ENCODE data around the gene SHCBP1.
"Not testable (repeated sequence)": the region's sequence is repeated elsewhere in the genome, so short reads cannot be mapped to it uniquely, and the experiment has no call there.

SHCBP1 gene

GRCh38 chr16:46621006-46621933, at the start of gene SHCBP1:
SHCBP1 (minus strand) TSS chr16:46621379; CDS start chr16:46621359, 20 bp downstream.
- peak within 1 kb of the TSS in 6 of 21 experiments; percentile 8 to 63 (median 36) for H3K27ac ChIP-seq
- H3K4me3 ChIP-seq: peak within 1 kb of the TSS; percentile 58 to 84 (median 70)

DNA sequence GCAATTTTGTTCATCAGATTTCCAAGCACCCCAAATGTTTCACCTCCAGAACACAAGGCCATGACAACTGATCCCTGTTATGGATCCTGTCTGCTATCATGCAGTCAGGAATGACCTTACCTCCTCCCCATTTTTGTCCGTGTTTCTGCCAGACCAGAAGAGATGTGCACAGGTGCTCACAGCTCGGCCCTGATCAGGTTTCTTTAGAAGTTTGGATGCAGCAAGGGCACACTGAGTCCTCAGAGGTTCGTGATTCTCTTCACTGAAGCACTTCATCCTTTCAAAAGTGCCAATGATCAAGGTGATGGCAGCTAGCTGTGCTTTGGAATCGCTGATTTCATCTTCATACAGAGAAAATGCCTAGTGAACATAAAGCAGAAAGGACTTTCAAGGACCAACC, 40.9 kb upstream of the SHCBP1 start:
- Histone ChIP-seq H3K27ac (no peak overlapping the region), H3K4me3 (no peak overlapping the region)

- Histone ChIP-seq H3K4me3 (no peak overlapping the region), H3K27ac (peak overlapping the region in 1 of 21 experiments; percentile 7)
Measured at GRCh38 chr16:46658925-46659324, 37.7 kb upstream of the SHCBP1 start.

DNA sequence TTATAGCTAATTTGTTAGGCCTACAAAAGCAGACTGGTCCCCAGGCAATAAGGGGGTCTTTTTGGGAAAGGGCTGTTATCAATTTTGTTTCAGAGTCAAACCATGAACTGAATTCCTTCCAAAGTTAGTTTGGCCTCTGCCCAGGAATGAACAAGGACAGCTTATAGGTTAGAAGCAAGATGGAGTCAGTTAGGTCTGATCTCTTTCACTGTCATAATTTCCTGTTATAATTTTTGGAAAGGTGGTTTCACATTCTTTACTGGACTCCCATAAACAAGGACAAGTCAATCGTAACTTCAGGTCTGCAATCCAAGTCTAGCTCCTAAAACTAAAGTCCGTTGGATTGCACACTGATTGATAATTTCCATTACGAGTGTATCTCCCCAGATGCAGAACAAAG, 30.1 kb upstream of the SHCBP1 start:
- H3K27ac ChIP-seq: no peak overlapping the region
- H3K4me3 ChIP-seq: no peak overlapping the region

- Histone ChIP-seq H3K27ac (no peak overlapping the region), H3K4me3 (no peak overlapping the region)
Measured at GRCh38 chr16:46650254-46650623, 29.1 kb upstream of the SHCBP1 start.

DNA sequence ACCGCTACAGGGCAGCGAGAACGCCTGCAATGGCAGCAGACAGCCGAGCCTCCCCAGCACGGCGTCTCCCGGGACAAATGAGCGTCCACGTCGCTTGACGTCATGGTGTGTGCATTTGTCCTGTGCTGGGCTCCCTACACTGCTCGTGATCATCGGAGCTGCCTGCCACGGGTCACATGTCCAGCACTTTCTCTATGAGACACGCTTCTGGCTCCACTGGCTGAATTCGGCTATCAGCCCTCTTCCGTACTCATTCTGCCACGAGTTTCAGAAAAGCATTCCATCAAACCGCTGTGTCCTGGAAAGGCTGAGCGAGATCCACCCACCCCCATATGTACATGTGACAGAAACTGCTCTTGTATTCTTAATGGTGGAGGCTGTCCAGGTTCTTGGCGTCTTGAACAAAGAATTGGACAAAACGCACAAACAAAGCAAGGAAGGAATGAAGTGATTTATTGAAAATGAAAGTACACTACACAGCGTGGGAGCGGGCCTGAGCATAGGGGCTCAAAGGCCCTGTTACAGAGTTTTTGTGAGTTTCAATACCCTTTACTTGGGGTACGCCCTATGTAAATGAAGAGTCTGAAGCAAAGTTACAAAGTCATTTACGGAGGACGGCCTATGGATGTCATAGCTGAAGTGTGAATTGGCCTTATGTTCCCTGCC, 28.5 kb upstream of the SHCBP1 start:
- Histone ChIP-seq H3K27ac (no peak overlapping the region), H3K4me3 (no peak overlapping the region)

GRCh38 chr16:46648656-46649055, 27.5 kb upstream of the SHCBP1 start:
- H3K27ac ChIP-seq: no peak overlapping the region
- no peak overlapping the region for H3K4me3 ChIP-seq

DNA sequence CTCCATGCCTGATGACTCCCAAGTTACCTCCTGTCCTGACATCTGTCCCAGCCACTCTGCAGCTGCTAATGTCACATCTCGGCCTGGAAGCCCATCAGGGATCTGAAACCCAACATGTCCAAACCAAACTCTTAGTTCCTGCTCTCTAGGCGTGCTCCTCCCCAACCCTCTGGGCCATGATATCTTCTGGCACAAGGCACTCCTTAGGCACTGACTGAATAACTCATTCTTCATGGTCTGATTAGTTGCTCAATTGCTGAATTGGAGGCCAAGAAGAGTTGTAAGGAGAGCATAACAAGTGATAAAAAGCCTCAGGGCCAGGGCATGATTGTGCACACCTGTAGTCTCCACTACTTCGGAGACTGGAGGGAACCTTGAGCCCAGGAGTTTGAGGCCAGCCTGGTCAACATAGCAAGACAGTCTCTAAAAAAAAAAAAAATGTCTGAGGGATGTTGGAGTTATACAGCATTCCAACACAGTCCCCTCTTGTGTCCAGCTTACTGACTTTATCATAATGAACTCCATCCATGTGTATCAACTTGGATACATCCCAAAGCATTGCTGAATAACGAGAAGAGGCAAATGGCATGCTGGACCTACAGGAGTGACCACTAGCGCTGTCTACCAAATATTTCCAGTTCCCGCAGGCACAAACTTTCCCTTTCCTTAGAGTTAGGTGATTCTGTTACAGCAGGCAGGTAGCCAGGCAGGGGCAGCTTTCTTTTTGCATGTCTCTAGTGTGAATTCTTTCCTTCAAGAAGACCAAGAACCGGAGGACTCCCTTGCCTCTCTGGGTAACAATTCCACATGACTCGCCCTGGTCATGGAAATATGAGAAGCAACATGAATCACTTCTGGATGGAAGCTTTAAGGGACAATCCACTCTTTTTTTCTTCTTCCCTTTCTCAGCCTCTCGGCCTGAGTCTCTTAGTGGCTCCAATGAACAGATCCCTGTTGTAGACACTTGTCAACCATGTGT, 18.1 kb upstream of the SHCBP1 start:
- Histone ChIP-seq H3K27ac (no peak overlapping the region), H3K4me3 (no peak overlapping the region)

DNA sequence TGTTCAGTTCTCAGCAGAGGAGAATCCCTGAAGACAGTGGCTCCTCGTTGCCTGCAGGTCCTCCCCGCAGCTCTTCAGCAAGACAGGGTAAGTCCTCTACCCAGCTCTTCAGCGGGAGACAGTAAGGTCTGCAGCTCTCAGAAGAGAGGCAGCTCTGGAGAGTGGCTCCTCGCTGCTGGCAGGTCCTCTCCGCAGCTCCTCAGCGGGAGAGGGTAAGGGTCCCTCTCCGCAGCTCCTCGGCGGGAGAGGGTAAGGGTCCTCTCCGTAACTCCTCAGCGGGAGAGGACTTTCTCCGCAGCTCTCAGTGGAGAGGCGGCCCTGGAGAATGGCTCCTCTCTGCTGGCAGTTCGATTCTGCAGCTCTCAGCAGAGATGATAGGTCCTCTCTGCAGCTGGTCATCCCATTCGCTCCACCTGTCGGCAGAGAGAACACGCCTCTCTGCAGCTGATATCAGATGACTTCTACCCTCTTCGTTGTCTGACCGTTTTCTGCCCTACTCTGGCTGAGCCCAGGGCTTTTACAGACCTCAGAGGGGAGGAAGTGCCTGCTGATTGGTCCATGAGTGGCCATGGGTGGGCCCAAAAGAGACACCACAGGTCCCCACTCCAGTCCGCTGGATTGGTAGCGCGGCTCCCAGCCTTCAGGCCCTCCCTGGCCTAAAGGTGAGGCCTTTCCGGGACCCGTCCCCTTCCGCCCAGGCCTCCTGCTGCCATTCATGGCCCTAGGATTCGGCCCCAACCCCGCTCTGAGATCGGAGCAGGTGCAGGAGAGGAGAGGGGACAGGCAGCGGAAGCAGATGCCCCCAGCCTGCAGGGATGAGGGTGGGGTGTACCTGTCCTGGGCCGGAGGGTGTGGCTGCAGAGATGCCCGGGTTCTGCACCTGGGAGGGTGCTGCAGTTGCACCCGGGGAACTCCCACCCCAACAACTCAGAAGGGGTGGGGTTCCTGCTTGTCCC, 11.9 kb upstream of the SHCBP1 start:
- Histone ChIP-seq H3K4me3 (no peak overlapping the region), H3K27ac (no peak overlapping the region)

- no peak overlapping the region for H3K4me3 ChIP-seq
- peak overlapping the region in 5 of 21 experiments; percentile 16 to 56 (median 33) for H3K27ac ChIP-seq
Measured at GRCh38 chr16:46629331-46630219, 8.4 kb upstream of the SHCBP1 start.

DNA sequence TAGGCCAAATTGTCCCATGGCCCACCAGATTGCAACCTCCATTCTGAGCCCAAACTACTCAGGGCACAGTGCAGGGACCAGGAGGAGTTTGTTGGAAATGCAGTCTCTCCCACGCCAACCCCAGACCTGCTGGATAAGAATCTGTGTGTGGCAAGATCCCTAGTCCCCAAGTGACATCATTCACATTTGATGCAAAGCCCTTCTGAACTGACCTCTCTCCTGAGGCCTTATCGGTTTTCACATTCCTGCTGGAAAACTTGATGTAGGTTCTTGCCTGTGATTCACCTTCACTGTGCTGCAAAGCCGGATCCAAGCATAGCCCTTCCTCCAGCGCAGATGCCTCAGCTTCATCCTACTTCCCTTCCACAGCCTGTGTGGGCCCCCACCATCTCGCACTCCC, 6.6 kb upstream of the SHCBP1 start:
- no peak overlapping the region for H3K27ac ChIP-seq
- no peak overlapping the region for H3K4me3 ChIP-seq

- H3K4me3 ChIP-seq, H3K27ac ChIP-seq: not testable (repeated sequence)
Measured at GRCh38 chr16:46626681-46627080, 5.5 kb upstream of the SHCBP1 start.

DNA sequence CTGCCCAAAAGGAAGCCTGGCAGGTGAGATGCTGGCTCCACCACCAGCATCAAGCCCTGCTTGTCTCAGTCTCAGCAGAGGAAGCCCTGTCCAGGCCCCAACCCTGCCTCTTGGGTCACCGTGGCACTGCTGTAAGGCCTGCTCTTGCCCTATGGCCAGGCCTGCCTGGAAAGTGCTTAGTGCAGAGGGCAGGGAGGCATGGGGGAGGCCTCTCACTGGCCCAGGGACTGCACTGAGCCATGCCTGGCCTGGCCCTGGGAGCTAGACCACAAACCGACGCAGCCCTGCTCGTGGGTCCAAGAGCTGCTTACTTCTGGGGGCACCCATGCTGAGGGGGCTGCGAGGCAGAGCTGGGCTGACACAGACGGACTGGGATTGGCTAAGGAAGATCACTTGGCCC, 3.7 kb upstream of the SHCBP1 start:
- H3K4me3 ChIP-seq, H3K27ac ChIP-seq: not testable (repeated sequence)

DNA sequence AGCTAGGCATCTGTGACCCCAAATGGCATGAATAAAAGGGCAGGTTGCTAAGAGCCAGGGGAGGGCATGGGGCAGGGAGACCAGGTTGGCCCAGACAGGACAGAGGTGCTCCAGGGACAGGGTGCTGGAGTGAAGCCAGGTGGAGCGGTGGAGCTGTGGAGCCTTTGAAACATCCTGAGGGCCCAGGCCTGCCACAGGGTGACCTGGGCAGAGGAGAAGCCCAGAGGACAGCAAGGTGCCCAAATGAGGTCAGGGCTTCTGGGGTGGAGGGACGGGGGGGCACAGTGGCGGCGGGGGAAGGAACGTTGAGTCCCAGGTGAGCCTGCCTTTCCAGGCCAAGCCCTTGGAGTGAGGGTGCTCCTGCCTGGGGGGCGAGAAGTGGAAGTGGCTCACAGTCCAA, 2.5 kb upstream of the SHCBP1 start:
- H3K27ac ChIP-seq, H3K4me3 ChIP-seq: not testable (repeated sequence)

- not testable (repeated sequence) for H3K4me3 ChIP-seq, H3K27ac ChIP-seq
Measured at GRCh38 chr16:46623246-46623645, 2.1 kb upstream of the SHCBP1 start.

DNA sequence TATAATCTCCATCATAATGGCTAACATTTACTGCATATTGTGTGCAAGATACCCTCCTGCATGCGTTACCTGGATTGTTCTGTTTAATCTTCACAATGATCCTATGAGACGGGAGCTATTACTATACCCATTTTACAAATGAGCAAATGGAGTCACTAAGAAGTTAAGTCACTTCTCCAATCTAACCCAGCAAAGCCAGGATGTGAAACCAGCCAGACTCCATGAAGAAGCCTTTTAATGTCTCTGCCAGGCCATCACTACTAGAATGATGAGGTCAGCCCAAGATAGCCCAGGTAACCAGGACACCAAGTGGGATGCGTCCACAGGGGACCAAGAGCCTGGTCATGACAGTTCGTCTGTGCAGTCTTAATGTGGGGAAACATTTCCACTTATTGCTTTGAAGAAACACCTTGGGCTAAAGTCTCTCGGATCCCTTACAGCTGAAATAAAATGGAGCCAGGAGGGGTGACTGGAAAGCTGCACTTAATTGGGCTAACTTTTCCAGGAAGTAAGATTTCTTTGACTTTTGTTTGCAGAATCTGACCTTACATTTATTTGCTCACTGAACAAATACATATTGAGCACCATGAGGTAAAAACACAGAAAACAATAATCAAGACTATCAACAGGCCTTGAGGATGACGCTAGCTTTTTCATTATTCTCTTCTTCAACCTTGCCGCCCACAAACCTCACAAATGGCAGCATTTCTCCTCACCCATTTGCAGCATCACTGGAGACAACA, 926 bp upstream of the SHCBP1 start:
- H3K27ac ChIP-seq: peak overlapping the region in 1 of 21 experiments; percentile 48
- no peak overlapping the region for H3K4me3 ChIP-seq
